Lung microvascular endothelial cell (primary cell): ENCODE results near the gene LMX1B. TPM values are rescaled to one million over a fixed set of nuclear protein-coding genes. Genes with fewer than 3 reads are reported as not detected.

Source experiments
- DNase-seq, 2 donors: peaks; one replicate each; pipeline versions ENCODE4 v3.0.0 to v3.0.0-alpha.2; 2010; ENCODE audit warnings: low read depth in 2 of 2
- total RNA-seq: library from RNA; depleted of rRNA; stranded (reverse); fragments of >200 nt; gene quantifications from 2 replicates; pipeline ENCODE4 v1.2.1, GENCODE V29; 2014

LMX1B gene
- total RNA-seq, 1 donor from 2014 or later: not detected

DNA sequence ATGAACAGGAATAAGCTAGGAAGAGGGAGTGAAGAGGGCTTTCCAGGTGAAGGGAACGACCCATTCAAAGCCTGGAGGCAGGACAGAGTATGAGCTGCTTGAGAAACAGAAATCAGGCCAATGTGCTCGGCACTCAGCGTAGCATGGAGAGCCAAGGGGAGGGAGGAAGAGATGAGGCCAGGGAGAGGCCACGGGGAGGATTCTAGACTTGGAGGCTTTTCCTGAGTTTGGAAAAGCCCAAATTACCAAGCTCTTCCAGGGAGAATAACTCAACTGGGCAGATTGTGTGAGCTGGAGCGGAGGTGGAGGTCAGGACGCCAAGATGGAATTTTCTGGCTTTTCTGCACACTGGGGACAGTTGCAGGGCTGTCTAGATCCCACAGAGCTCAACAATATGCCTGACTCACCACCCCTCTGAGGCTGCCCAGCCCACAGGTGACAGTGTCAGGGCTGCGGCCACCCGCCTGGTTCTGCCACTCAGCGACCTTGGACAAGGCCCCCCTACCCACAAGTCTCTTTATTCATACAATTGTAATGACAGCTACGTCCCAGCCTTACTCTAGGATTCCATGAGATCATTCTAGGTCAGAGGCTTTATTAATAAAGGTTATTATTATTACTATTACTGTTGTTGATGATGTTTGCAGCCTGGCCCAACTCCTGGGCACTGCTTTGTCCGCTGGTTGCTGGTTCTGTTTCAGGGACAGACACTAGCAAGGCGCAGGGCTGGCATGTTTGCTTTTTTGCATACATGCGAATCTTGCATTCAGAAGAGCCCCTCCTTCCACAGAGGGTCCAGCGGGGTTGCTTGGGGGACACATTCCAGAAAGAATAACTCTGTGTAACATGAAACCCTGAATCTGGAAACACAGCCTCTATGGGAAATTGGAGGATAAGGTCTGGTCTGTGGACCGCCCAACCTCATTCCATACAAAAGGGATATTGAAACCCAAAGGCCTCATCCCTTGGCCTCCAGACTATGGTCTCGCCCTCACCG lies 9.4 kb upstream of the LMX1B start:
- no peak for DNase-seq

DNA sequence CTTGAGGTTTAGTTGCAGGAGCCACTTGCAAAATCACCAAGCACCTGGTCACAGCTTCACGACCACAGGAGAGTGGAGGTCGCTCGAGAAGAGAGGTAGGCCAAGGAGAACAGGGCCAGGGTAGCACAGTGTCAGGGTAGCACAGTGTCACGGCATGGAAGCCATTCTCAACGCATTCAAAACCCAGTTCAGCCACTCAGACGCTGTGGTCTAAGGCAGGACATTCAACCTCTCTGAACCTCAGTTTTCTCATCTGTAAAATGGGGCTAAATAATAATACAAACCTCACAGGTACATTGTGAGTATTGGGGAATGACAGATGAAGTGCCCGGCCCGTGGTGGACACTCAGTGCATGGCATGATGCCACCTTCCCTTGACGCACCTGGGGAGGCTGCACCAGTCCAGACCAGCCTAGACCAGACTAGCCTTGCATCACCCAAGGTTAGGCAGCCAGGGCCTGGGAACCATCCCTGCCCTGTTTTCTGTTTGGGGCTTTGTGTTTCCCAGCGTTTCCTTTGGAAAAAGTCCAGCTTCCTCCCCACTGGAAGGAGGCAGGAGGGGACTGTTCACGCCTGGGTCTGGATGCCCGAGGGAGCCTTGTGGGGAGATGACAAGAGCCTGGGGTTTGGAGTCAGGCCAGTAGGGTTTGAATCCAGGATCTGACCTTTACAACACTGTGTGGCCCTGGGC lies 7.8 kb upstream of the LMX1B start:
- peak in 1 of 2 donors; percentile 16 for DNase-seq

DNA sequence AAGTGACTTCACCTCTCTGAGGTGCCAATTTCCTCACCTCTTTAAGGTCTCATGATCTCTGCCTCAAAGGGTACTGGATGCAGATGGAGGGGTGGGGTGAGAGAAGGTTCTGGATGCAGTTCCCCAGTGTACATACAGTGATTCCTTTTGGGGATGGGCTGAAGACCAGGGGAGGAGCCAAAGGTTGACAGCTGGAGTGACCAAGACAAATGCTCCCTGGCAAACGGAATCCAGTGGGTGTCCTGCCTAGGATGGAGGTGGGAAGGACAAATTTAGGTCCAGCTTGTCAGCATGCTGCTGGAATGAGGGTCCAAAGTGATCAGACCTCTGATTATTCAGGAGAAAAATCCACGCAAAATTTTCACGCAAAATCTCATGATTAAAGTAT lies 7.3 kb upstream of the LMX1B start:
- DNase-seq: no peak

DNA sequence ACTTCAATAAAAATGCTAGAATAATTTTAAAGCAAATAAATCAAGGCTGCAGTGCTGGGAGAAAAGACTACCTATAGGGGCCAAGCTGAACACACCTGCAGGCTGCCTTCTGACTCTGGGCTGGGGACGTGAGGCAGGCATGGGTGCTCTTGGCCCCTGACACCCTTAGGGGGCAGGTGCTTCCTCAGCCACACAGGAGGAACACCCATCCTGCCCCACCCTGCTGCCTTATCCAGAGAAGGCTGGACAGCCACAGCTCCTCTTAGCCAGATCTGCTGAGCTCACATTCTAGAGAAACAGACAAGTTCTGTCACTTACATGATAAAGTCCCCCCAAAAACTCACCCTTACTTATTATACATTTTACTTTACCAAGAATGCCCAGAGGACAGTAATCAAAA lies 6.6 kb upstream of the LMX1B start:
- no peak for DNase-seq

DNA sequence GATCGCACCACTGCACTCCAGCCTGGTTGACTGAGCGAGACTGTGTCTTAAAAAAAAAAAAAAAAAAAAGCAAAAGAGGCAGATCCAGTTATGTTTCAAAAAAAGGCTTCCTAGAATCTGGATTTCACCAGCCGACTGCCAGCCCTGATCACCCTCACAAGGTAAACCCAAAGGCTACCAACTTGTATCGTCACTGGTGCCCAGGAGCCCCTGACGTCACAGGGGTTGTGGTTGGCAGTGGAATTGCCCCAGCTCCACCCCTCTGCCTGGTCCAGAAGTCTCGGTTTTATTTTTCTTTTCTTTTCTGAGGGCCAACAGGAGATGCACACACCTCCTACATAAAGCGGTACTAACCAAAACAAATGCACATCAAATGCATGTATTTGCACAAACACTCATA lies 6.0 kb upstream of the LMX1B start:
- DNase-seq: no peak

DNA sequence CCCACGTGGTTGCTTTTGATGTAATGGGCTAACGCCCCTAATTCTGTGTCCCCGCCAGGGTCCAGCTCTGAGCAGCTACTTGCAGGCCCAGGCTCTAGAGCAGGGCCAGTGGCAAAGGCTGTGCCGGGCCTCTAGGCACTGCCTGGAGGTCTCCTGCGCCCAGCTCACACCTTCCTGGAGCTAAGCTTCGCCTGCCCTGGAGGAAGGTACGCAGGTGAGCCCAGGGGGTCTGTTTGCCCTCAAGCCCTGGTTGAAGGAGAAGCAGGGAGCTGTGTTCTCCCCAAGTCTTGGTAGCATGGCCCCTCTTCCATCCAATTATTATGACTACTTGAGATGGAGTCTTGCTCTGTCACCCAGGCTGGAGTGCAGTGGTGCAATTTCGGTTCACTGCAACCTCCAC lies 5.2 kb upstream of the LMX1B start:
- no peak for DNase-seq

DNA sequence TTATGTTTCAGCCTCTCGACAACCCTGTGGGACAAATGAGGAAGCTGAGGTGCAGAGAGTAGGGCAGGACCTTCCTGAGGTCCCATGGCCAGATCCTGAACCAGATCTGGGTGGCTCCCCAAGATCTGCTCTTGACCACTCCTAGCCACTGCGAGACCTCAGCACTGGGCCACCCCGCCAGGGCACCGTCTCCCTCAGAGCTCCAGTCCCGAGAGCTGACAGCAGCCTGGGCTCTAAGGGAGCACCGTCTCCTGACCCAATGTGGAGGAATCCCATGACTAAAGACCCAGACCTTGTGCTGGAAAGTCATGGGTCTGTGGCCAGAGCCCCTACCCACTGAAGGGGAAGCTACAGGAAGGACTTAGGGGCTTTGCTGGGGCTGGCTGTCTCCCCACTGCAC lies 4.5 kb upstream of the LMX1B start:
- DNase-seq: no peak

DNA sequence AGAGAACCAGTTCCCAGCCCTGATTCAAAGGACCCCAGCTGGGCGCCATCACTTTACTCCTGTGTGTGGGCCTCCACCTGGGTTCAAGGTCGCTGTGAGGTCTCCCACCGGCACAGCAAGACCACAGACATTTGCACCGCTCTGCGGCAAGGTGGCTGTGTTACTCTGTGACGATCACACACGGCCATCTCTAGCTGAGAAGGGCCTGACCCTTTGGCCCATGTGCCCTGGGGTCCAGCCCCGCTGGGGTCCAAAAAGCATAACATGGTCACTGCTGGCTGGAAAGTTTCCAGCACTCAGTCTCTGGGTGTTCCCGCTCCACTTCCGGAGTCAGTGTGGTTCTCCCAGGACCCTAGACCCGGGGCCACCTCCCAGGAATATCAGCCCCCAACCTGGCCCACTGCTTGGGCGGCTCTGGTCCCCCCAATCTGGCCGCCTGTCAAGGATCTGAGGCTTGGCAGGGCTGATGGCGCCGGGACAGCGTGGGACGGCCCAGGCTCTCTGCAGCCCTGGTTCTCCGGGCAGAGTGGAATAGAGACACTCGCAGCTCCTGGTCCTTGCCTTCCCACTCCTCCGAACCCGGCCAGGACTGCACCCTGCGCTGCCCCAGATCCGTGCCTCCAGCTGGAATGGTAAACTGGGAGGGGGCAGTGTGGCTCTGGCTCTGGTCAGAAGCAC lies 3.9 kb upstream of the LMX1B start:
- no peak for DNase-seq

DNA sequence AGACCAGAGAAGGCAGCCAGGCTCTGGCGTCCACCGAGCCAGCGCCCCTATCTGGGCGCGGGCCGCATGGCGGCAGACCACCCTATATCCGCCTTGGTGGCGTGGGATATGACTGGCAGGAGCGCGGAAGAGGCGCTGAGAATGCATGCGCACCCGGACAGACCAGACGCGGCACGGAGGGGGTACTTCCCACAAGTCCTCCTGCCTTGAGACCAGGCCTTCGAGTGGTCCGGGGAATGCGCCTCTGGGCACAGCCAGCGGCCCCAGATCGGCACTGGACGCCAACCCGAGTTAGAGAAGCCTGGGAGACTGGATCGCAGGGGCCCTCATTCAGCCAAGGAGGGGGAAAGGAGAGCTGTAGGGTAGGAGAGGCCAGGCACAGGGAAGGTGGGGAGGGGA lies 2.5 kb upstream of the LMX1B start:
- no peak for DNase-seq

DNA sequence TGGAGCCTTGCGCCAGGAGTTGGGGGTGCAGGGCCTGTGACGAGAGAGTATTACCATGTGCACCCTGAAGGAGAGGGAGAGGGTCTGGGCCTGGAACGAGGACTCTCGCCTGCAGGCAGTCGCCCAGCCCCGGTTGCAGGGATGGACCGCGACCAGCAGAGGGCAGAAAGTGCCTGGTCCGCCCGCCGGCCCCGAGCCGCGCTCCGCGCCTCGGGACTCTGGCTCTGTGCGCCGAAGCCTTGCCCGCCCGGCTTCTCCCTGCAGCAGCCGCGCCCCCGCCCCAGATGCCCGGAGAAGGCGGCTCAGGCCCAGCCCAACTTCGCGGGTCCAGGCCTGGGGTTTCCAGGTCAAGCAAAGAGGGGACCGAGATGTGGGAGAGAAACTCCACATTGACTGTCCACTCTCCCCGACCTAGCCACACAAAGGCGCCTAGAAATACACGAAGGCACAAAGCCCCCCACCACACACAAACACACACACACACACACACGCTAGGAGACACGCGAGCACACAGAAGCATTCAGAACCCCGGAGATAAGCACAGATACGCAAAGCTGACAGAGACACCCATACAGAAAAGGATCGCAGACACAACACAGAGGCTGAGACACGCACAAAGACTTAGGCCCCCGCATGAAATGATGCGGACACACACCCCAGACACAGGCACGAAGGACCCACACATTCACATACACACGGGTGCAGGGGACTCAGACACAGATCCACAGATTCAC lies 2.0 kb upstream of the LMX1B start:
- peak; percentile 62 to 76 for DNase-seq

DNA sequence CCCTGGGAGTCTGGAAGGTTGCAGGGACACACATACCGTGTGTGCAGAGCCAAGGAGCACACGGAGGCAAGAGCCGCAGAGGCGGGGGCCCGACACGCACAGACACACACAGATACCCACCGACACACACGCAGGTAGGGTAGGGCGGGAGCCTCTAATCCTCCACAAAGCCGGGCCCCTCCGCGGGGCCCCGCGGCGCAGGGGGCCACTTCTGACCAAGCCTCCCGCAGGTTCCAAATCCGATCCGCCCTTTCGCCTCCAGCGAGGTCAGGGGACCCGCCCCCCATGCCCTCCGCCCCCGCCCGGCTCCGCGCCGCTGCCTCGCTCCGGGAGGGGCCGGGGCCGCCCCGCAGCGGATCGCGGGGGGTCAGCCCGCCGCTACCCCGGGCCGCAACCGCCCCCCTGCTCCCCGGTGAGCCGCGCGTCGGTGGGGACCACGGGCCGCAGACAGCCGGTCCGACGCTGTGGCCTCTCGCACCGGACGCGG lies 1.4 kb upstream of the LMX1B start:
- DNase-seq: no peak

DNA sequence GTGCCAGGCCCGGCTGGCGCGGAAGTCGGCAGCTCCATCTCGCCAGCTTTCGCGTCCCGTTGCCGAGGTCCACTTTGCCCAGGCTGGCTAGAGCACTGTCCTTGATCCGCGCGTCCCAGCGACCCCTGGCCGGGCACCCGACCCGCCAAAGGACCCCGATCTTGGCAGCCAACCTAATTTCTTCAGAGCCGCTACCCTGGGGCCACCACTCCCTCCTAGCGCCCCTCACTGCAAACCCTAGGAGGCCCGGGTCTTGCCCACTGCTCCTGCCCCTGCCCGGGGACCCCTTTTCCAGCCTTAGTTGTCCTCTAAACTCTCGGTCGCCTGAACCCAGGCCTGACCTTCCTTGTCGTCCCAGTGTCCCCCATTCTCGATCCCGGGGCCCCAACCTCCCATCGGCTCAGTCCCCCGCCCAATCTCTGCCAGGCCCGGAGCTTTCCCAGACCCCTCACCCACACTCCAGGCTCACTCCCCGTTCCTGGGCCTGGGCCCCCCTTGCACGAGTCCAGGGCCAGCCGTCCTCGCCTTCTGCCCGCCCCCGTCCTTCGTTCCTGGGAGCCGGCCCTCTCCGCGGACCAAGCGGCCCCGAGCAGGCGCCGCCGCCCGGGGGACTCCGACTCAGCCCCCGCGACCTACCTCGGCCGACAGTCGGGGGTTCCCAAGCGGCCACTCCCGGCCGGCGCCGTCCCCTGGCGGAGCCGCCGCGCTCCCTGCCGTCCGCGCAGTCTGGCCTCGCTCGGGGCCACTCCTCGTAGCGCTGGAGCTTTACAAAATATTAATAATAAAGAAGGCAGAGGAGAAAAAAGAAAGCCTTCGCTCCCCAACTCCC lies 701 bp upstream of the LMX1B start:
- no peak for DNase-seq

DNA sequence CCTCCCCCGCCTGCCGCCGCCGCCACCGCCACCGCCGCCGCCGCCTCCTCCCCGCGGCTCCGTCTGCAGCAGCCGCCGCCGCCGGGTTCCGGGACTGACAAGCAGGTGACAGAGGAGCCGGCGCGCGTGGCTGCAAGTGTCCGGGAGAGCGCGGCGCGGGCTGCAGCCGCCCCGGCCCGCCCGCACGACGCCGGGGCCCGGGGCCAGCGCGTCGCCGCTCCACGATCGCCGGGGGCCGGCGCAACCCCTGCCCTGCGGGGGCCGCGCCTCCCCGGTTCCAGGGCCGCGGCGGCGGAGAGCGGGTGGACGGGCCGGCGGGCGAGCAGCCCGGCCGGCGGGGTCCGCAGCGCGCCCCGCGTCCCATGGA lies 343 bp downstream of the LMX1B start:
- no peak for DNase-seq

DNA sequence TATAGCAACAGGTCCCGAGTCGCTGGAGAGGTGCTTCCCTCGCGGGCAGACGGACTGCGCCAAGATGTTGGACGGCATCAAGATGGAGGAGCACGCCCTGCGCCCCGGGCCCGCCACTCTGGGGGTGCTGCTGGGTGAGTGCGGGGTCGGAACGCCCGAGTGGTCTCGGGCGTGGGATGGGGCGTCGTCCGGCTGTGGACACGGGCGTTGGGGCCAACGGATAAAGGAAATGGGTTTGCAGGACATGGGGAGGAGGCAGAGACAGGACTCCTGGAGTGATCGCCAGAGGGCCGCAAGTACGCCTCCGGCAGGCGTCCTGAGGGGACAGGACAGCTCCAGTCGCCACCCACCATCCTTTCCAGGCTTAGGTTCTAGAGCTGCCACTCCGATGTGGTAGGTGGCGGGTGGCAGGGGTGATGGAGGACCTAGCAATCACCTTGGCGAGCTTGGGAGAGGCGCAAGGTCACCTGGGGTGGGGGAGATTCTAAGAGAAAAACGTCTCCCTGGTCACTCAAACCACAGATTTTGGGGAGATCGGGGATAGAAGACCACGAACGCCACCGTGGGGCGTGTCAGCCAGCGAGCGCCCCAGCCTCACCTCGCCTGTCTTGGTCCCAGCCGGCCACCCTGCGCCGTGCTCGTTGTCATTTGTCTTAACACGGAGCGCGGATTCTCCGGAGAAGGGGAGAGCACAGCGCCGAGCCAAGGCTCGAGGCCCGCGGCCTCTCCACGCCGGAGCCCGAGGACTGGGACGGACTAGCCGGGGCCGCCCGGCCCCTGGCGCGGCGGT lies 922 bp downstream of the LMX1B start:
- DNase-seq: no peak

DNA sequence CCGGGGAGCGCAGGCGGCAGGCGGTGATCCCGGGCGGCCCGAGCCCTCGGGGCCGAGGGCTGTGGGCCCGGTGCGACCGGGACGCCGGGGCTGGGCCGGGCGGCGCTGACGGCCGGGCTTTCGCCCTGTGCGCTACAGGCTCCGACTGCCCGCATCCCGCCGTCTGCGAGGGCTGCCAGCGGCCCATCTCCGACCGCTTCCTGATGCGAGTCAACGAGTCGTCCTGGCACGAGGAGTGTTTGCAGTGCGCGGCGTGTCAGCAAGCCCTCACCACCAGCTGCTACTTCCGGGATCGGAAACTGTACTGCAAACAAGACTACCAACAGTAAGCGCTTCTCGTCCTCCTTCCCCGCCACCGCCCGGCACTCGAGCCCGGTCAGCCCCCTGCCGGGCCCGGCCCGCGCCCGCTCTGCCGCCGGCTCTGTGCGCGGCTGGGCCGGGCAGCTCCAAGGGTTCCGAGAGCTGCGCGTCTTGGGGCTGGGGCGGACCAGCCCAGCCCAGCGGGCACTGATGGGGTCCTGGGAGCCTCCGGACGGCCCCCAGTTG lies 1.6 kb downstream of the LMX1B start:
- DNase-seq: peak; percentile 56 to 59

DNA sequence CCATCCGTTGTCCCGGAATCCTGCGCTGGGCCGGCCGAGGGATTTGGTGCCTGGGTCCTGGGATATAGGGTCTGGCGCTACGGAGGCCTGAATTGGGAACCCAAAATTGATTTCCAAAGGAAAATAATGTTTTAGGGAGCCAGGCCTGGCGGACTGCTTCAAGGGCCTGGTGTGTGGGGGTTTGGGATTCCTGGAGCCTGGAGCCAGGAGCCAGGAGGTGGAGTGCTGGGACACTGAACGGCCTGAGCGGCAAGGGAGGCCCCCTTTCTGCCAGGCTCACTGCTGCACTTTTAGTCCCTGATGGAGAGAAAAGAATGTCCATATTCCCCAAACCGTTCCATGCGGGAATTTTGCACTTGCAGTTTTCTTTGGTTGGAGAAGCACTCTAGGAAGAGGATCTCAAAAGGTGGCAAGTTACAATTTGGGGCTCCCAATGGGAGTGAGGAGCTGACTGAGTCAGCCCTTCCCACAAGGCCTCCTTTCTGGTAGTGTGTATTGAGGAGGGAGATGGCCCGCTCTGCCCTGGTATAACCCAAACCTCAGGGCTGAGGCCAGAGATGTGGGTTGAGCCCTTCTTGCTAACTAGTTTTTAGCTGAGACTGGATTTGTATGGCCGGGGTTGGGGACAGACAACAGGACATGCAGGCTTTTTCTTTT lies 2.2 kb downstream of the LMX1B start:
- DNase-seq: no peak

DNA sequence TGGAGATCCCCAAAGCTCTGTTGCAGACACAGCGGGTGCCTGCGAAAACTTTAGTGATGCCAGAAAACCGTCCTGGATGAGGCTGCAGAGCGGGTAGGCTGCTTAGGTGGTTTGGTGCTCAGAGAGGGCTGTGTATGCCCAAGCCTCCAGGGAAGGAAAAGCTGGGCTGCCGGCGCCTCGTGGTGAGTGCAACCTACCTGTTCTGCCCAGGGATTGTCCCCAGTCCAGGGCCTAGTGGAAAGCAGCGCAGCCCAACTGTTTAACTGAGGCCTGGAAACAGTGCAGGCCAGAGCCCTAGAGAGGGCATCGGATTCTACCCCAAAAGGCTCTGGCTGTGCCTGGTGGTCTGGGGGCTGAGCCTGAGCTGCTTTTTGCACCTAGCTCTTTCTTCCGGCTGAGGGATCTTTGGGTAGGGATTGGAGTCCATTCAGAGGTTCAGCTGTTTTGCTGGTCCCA lies 2.8 kb downstream of the LMX1B start:
- DNase-seq: no peak

DNA sequence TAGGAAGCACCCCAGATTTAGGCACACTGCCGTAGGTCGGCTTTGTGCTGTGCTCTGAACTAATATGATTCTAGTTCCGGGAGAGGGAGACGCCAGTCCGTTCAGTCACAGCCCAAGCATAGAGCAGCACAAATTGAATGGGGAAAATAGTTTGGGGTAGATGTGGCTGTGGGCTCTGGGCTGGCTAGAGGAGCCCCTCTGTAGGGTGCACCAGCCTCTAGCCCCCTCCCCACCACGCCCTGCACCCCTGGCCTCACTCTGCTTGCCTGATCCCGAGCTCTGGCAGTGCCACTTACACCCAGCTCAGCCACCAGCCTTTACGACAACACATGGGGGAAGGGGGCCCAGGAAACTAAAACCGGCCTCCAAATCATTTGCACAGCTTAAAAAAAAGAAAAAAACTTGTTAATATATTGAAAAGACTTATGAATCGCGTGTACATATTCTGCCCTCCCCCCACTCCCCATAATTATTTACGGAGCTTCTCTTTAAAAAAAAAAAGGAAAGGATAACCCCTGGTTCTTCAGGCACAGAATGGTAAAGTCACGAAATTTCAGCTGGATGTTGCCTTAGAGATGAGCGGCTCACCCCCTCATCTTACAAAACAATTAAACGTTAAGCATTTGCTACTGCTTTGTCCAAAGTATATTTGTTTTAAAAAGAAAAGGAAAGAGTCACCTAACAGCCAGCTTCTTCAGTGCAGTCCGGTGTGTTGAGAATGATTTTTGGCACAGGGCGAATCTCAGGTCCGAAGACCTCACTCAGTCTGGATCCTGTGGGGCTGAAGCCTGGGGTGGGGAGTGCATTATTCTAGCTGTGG lies 3.5 kb downstream of the LMX1B start:
- DNase-seq: no peak
